Measurements from ENCODE around the gene TSPAN9.

TSPAN9 gene

GRCh38 chr12:3076730-3077571 lies at the start of gene TSPAN9:
TSPAN9 (plus strand) TSS chr12:3077379; CDS start chr12:3201194, 123,815 bp downstream.
- no peaks in the 10 kb centered on the region for H3K9me2 ChIP-seq (replicated peaks; ENCODE audit: insufficient read depth, low read length)
- no peaks in the 10 kb centered on the region for H3K9me3 ChIP-seq (ENCODE audit: insufficient read depth, low read length)
- no peak within 1 kb of the TSS for H3K4me3 ChIP-seq (ENCODE audit: insufficient read depth, low read length, poor library complexity, severe bottlenecking)
- H3K27me3 ChIP-seq (ENCODE audit: low read length): no peaks in the 10 kb centered on the region
- peak within 1 kb of the TSS; percentile 29 for H3K4me2 ChIP-seq (ENCODE audit: low read depth, low read length, poor library complexity, severe bottlenecking)
- H3K36me3 ChIP-seq (ENCODE audit: low read length): no peaks in the 10 kb centered on the region
- H3K27ac ChIP-seq (ENCODE audit: low read depth, low read length): no peak within 1 kb of the TSS
- no peak within 1 kb of the TSS for H2AFZ ChIP-seq (ENCODE audit: low read depth, low read length, severe bottlenecking)
- no peaks in the 10 kb centered on the region for H4K20me1 ChIP-seq (ENCODE audit: low read depth, low read length)
- TF ChIP-seq CTCF (IDR thresholded peaks at IDR 0.05; ENCODE audit: insufficient read depth, low read length, poor library complexity, severe bottlenecking) (no peak), EZH2phosphoT487 (conservative IDR thresholded peaks at IDR 0.05; ENCODE audit: low read length) (no peak)
- no peaks in the 10 kb centered on the region for H3F3A ChIP-seq (ENCODE audit: insufficient read depth)
- no peaks in the 10 kb centered on the region for H3K79me2 ChIP-seq (ENCODE audit: insufficient read depth, low read length)
- H3K9ac ChIP-seq (ENCODE audit: low read length): no peak within 1 kb of the TSS

- no peaks in the 10 kb centered on the region for H3K9me3 ChIP-seq (ENCODE audit: insufficient read depth, low read length)
- no peak overlapping the region for H2AFZ ChIP-seq (ENCODE audit: low read depth, low read length, severe bottlenecking)
- no peak for TF ChIP-seq EZH2phosphoT487 (conservative IDR thresholded peaks at IDR 0.05; ENCODE audit: low read length)
- TF ChIP-seq CTCF (IDR thresholded peaks at IDR 0.05; ENCODE audit: insufficient read depth, low read length, poor library complexity, severe bottlenecking): no peak
- no peaks in the 10 kb centered on the region for H3K79me2 ChIP-seq (ENCODE audit: insufficient read depth, low read length)
- no peak overlapping the region for H3K9ac ChIP-seq (ENCODE audit: low read length)
- no peak overlapping the region for H3K4me3 ChIP-seq (ENCODE audit: insufficient read depth, low read length, poor library complexity, severe bottlenecking)
- no peaks in the 10 kb centered on the region for H3F3A ChIP-seq (ENCODE audit: insufficient read depth)
- no peak overlapping the region for H3K27ac ChIP-seq (ENCODE audit: low read depth, low read length)
- H4K20me1 ChIP-seq (ENCODE audit: low read depth, low read length): no peaks in the 10 kb centered on the region
- no peak overlapping the region for H3K4me2 ChIP-seq (ENCODE audit: low read depth, low read length, poor library complexity, severe bottlenecking)
- H3K27me3 ChIP-seq (ENCODE audit: low read length): no peaks in the 10 kb centered on the region
- H3K36me3 ChIP-seq (ENCODE audit: low read length): no peaks in the 10 kb centered on the region
- H3K9me2 ChIP-seq (replicated peaks; ENCODE audit: insufficient read depth, low read length): no peaks in the 10 kb centered on the region
These were observed 49.1 kb upstream of the TSPAN9 start for GRCh38 chr12:3028108-3028507.

- no peaks in the 10 kb centered on the region for H3K9me2 ChIP-seq (replicated peaks; ENCODE audit: insufficient read depth, low read length)
- H3K27ac ChIP-seq (ENCODE audit: low read depth, low read length): no peak overlapping the region
- no peaks in the 10 kb centered on the region for H4K20me1 ChIP-seq (ENCODE audit: low read depth, low read length)
- H3F3A ChIP-seq (ENCODE audit: insufficient read depth): no peaks in the 10 kb centered on the region
- no peaks in the 10 kb centered on the region for H3K79me2 ChIP-seq (ENCODE audit: insufficient read depth, low read length)
- no peaks in the 10 kb centered on the region for H3K9me3 ChIP-seq (ENCODE audit: insufficient read depth, low read length)
- no peak overlapping the region for H2AFZ ChIP-seq (ENCODE audit: low read depth, low read length, severe bottlenecking)
- no peaks in the 10 kb centered on the region for H3K36me3 ChIP-seq (ENCODE audit: low read length)
- TF ChIP-seq EZH2phosphoT487 (conservative IDR thresholded peaks at IDR 0.05; ENCODE audit: low read length) (no peak), CTCF (IDR thresholded peaks at IDR 0.05; ENCODE audit: insufficient read depth, low read length, poor library complexity, severe bottlenecking) (no peak)
- H3K4me3 ChIP-seq (ENCODE audit: insufficient read depth, low read length, poor library complexity, severe bottlenecking): no peak overlapping the region
- no peaks in the 10 kb centered on the region for H3K27me3 ChIP-seq (ENCODE audit: low read length)
- H3K4me2 ChIP-seq (ENCODE audit: low read depth, low read length, poor library complexity, severe bottlenecking): no peak overlapping the region
- H3K9ac ChIP-seq (ENCODE audit: low read length): no peak overlapping the region
These were observed 46.3 kb upstream of the TSPAN9 start for GRCh38 chr12:3030821-3031429.

Measured in SU-DHL-6 (cell line).